Smooth muscle cell (in vitro differentiated cells): ENCODE data around the gene PAEP. TPM values are rescaled to one million over a fixed set of nuclear protein-coding genes. Genes with fewer than 3 reads are reported as not detected.

ENCODE experiments used
- DNase-seq: peaks from one replicate; lab custom pipeline; 2025; ENCODE audit not compliant: unreplicated experiment; lab: John Stamatoyannopoulos, UW
- H2AFZ ChIP-seq: fragments of 200-600 bp; sonication (generic); 2 replicates; pipeline ENCODE4 v1.6.0; 2016; ENCODE audit warnings: antibody characterized with exemption, low read depth, mild to moderate bottlenecking
- H3F3A ChIP-seq: fragments of 200-600 bp; sonication (generic); 2 replicates; pipeline ENCODE4 v1.6.0; 2017; ENCODE audit warnings: antibody characterized with exemption, low read depth
- H3K27ac ChIP-seq: fragments of 200-600 bp; sonication (generic); 2 replicates; pipeline ENCODE4 v1.5.1; 2016; ENCODE audit warnings: low read depth, mild to moderate bottlenecking
- H3K27me3 ChIP-seq: fragments of 200-600 bp; sonication (generic); 2 replicates; pipeline ENCODE4 v1.6.1; 2016; ENCODE audit warnings: low read depth, mild to moderate bottlenecking
- H3K36me3 ChIP-seq: fragments of 200-600 bp; sonication (generic); 2 replicates; pipeline ENCODE4 v1.5.1; 2016; ENCODE audit warnings: low read depth
- H3K4me1 ChIP-seq: fragments of 200-600 bp; sonication (generic); 2 replicates; pipeline ENCODE4 v1.5.1; 2016; ENCODE audit warnings: low read depth
- H3K4me2 ChIP-seq: fragments of 200-600 bp; sonication (generic); 2 replicates; pipeline ENCODE4 v1.6.0; 2016; ENCODE audit warnings: mild to moderate bottlenecking
- H3K4me3 ChIP-seq: fragments of 200-600 bp; sonication (generic); 2 replicates; pipeline ENCODE4 v1.5.1; 2016; ENCODE audit warnings: mild to moderate bottlenecking
- H3K79me2 ChIP-seq: fragments of 200-600 bp; sonication (generic); 2 replicates; pipeline ENCODE4 v1.6.0; 2016; ENCODE audit warnings: low read depth, mild to moderate bottlenecking
- H3K9ac ChIP-seq: fragments of 200-600 bp; sonication (generic); 2 replicates; pipeline ENCODE4 v1.6.0; 2016; ENCODE audit warnings: low read depth
- H3K9me3 ChIP-seq: fragments of 200-600 bp; sonication (generic); replicated peaks from 2 replicates; pipeline ENCODE4 v1.5.1; 2016; ENCODE audit warnings: low read depth
- H4K20me1 ChIP-seq: fragments of 200-600 bp; sonication (generic); 2 replicates; pipeline ENCODE4 v1.6.0; 2016; ENCODE audit warnings: low read depth
- WGBS: methylation state at CpG from one replicate; pipeline ENCODE4 v1.1.7; 2016; ENCODE audit warnings: low lambda C conversion rate; 5-methylcytosine and 5-hydroxymethylcytosine counted together
- polyA plus RNA-seq: library from polyadenylated mRNA; unstranded; fragments of >200 nt; fragmentation: Nextera tagmentation; extraction: Ambion mirVana; gene quantifications from 2 replicates; pipeline ENCODE4 v1.2.1, GENCODE V29; 2016
- total RNA-seq: library from RNA; depleted of rRNA; stranded (reverse); fragments of >200 nt; gene quantifications from 2 replicates; pipeline ENCODE4 v1.2.3, GENCODE V29; 2014
- TF ChIP-seq, protein P1 (sequence below): fragments of 200-600 bp; sonication (generic); IDR thresholded peaks from 2 replicates; pipeline ENCODE4 v1.5.1; 2017; ENCODE audit warnings: borderline replicate concordance, mild to moderate bottlenecking, antibody characterized with exemption; ENCODE audit not compliant: insufficient read depth, poor library complexity, severe bottlenecking

The PAEP gene
- total and polyA plus RNA-seq, 2 experiments from 2014 or later, result 6.3 TPM; not detected in 1

- Histone ChIP-seq H3K4me3 (no peak overlapping the region), H3K4me1 (no peaks in the 10 kb centered on the region), H3K9ac (no peak overlapping the region), H3K79me2 (no peaks in the 10 kb centered on the region), H3K36me3 (no peaks in the 10 kb centered on the region), H3K27me3 (no peaks in the 10 kb centered on the region), H3K27ac (no peak overlapping the region), H3K4me2 (no peak overlapping the region), H3K9me3 (no peaks in the 10 kb centered on the region), H4K20me1 (no peaks in the 10 kb centered on the region), H3F3A (no peaks in the 10 kb centered on the region), H2AFZ (no peak overlapping the region)
- no peak for DNase-seq
- TF ChIP-seq, protein P1, sequence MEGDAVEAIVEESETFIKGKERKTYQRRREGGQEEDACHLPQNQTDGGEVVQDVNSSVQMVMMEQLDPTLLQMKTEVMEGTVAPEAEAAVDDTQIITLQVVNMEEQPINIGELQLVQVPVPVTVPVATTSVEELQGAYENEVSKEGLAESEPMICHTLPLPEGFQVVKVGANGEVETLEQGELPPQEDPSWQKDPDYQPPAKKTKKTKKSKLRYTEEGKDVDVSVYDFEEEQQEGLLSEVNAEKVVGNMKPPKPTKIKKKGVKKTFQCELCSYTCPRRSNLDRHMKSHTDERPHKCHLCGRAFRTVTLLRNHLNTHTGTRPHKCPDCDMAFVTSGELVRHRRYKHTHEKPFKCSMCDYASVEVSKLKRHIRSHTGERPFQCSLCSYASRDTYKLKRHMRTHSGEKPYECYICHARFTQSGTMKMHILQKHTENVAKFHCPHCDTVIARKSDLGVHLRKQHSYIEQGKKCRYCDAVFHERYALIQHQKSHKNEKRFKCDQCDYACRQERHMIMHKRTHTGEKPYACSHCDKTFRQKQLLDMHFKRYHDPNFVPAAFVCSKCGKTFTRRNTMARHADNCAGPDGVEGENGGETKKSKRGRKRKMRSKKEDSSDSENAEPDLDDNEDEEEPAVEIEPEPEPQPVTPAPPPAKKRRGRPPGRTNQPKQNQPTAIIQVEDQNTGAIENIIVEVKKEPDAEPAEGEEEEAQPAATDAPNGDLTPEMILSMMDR, result no peak
- WGBS, result 78% methylated on average over 17 of the region's 17 CpGs
Observed at GRCh38 chr9:135522931-135523330, 38.6 kb upstream of the PAEP start.

GRCh38 chr9:135523521-135524129, 37.9 kb upstream of the PAEP start:
- Histone ChIP-seq H3K4me1 (no peaks in the 10 kb centered on the region), H3K9ac (no peak overlapping the region), H3K27ac (no peak overlapping the region), H3K4me3 (no peak overlapping the region), H2AFZ (no peak overlapping the region), H3K36me3 (no peaks in the 10 kb centered on the region), H4K20me1 (no peaks in the 10 kb centered on the region), H3K9me3 (no peaks in the 10 kb centered on the region), H3K27me3 (no peaks in the 10 kb centered on the region), H3K4me2 (peak overlapping the region; percentile 24), H3F3A (no peaks in the 10 kb centered on the region), H3K79me2 (no peaks in the 10 kb centered on the region)
- no peak for DNase-seq
- WGBS, result 88% methylated on average over 21 of the region's 21 CpGs
- TF ChIP-seq, protein P1, result no peak

- Histone ChIP-seq H3K79me2 (no peaks in the 10 kb centered on the region), H4K20me1 (no peaks in the 10 kb centered on the region), H3K9me3 (no peaks in the 10 kb centered on the region), H3K27ac (no peak overlapping the region), H3K27me3 (no peaks in the 10 kb centered on the region), H3K9ac (no peak overlapping the region), H3K4me3 (no peak overlapping the region), H2AFZ (no peak overlapping the region), H3K4me2 (peak overlapping the region; percentile 32), H3F3A (peaks cover under 1% of the 10 kb centered on the region), H3K4me1 (no peaks in the 10 kb centered on the region), H3K36me3 (no peaks in the 10 kb centered on the region)
- 57% methylated on average over 27 of the region's 27 CpGs for WGBS
- DNase-seq, result peak; percentile 17
- TF ChIP-seq, protein P1, result no peak
Observed at GRCh38 chr9:135524130-135524861, 37.3 kb upstream of the PAEP start.
